Heart left ventricle (tissue), 16 donors: ENCODE results near the gene DNAH3. TPM values are rescaled to one million over a fixed set of nuclear protein-coding genes. Genes with fewer than 3 reads are reported as not detected.
A peak's percentile ranks its signal among the peaks of the same experiment; 100 is the strongest.

Experiments used
- ATAC-seq, 4 donors: fragments of 200-7000 bp; cut with Tn5 transposase; one replicate each; pipeline ENCODE4 v1.9.1; 2020 to 2022; ENCODE audit warnings: moderate library complexity in 4 of 4, mild to moderate bottlenecking in 3 of 4, moderate number of reproducible peaks in 1 of 4
- DNase-seq, 5 donors: peaks; one replicate each; pipeline ENCODE4 v3.0.0-alpha.2; 2020
- H3K27ac ChIP-seq, 12 donors: fragments of 200-600 bp; sonication (generic) in 4 of 12; one replicate each; pipeline versions ENCODE4 v1.5.0 to v1.8.0; 2016 to 2022; ENCODE audit warnings: mild to moderate bottlenecking in 2 of 12
- H3K27me3 ChIP-seq, 9 donors: fragments of 200-600 bp; sonication (generic) in 2 of 9; one replicate each; pipeline versions ENCODE4 v1.5.1 to v1.8.0; 2016 to 2022; ENCODE audit warnings: mild to moderate bottlenecking in 3 of 9
- H3K36me3 ChIP-seq, 9 donors: fragments of 200-600 bp; sonication (generic) in 2 of 9; one replicate each; pipeline versions ENCODE4 v1.5.0 to v1.8.0; 2018 to 2022; ENCODE audit warnings: mild to moderate bottlenecking in 2 of 9
- H3K4me1 ChIP-seq, 12 donors: fragments of 200-600 bp; sonication (generic) in 4 of 12; one replicate each; pipeline versions ENCODE4 v1.5.0 to v1.8.0; 2016 to 2022; ENCODE audit warnings: mild to moderate bottlenecking in 3 of 12
- H3K4me3 ChIP-seq, 12 donors: fragments of 200-600 bp; sonication (generic) in 4 of 12; one replicate each; pipeline versions ENCODE4 v1.5.0 to v1.8.0; 2017 to 2022; ENCODE audit warnings: mild to moderate bottlenecking in 9 of 12, moderate library complexity in 4 of 12
- H3K9me3 ChIP-seq, 12 donors: fragments of 200-600 bp; sonication (generic) in 4 of 12; one replicate each; pipeline versions ENCODE4 v1.5.0 to v1.8.0; 2016 to 2022; ENCODE audit warnings: mild to moderate bottlenecking in 1 of 12
- CTCF ChIP-seq, 12 donors: fragments of 200-600 bp; sonication (generic) in 4 of 12; IDR thresholded peaks; one replicate each; pipeline versions ENCODE4 v1.5.0 to v1.8.0; 2018 to 2022; ENCODE audit warnings: antibody characterized with exemption in 12 of 12, mild to moderate bottlenecking in 5 of 12
- POLR2A ChIP-seq, 2 donors: fragments of 450-650 bp; IDR thresholded peaks; one replicate each; pipeline ENCODE4 v1.6.1; 2017; ENCODE audit warnings: antibody characterized with exemption in 2 of 2, mild to moderate bottlenecking in 2 of 2, moderate library complexity in 2 of 2
- WGBS, 4 donors: extraction: QIAGEN DNeasy Blood & Tissue Kit in 2 of 4; methylation state at CpG; one replicate each; pipeline versions ENCODE4 v1.1.5 to v1.1.7; 2013 to 2018; 5-methylcytosine and 5-hydroxymethylcytosine counted together
- intact Hi-C, 10 donors: fragments of 100-400 bp; cut with DNase I; formaldehyde crosslinking; loops; one replicate each; pipeline versions ENCODE4 v1.11.1 to v1.14.2; 2022
- polyA plus RNA-seq, 2 donors: library from polyadenylated mRNA; stranded (reverse); fragments of 200-250 nt; gene quantifications; one replicate each; pipeline ENCODE4 v1.2.3, GENCODE V29; 2013
- total RNA-seq, 9 donors: library from RNA; depleted of rRNA in 2 of 9; stranded (reverse); fragments of >200 nt in 2 of 9; fragmentation: NEBNext Ultra II Directional in 3 of 9; extraction: Animal tissue kit (Norgen Biotek cat#: 25700) in 3 of 9; gene quantifications; one replicate each; pipeline versions ENCODE4 v1.1.0 to v1.2.4, GENCODE V29; 2016 to 2023
- donor health status: ischemic (EF 13 %, LVEDD 7.1; RV severe dilation, severe dysfunction).
- donor health status: healthy with polysubstance abuse.
- donor health status: DM: no; HTN: yes; CAD: no.
- donor health status: DM: no; HTN: no; CAD: no.
- donor health status: ischemic (EF 25% LVEDD 6.9; RV normal size, moderate dysfunction).
- donor health status: ischemic (EF 25% LVEDD 5.7; RV mildly dilated, moderate dysfunction).
- donor health status: healthy.
- donor health status: DM: yes; HTN: yes; CAD: no.
- donor health status: ischemic (EF 35%, LVEDD 5.7; RV mildly dilated, moderate dysfunction).
- donor health status: nonischemic (EF 11% LVEDD 7.7; RV severe dilation, severe dysfunction).
- donor health status: DM: yes; HTN: yes; CAD: no.
- donor health status: PGD.
- donor health status: ischemic (EF 29% LVEDD 5.4; RV normal size, mild dysfunction).
- donor health status: nonischemic (EF 23%, LVEDD 6.1; RV moderate dilation, normal function).

DNAH3 gene
- total and polyA plus RNA-seq, 11 donors, result 0.01 to 2.0 (median 0.87) TPM

GRCh38 chr16:20910781-20911321 lies 239.8 kb downstream of the DNAH3 start:
- intact Hi-C loops, result no loop called here
- Histone ChIP-seq H3K27ac (peak overlapping the region in 11 of 12 donors; percentile 29 to 99 (median 69)), H3K27me3 (no peaks in the 10 kb centered on the region), H3K36me3 (no peaks in the 10 kb centered on the region), H3K4me3 (peak overlapping the region in 1 of 12 donors; percentile 6), H3K9me3 (no peaks in the 10 kb centered on the region), H3K4me1 (peaks cover 2 to 88% (median 32%) of the 10 kb centered on the region in 12 donors)
- DNase-seq, result no peak
- WGBS, 4 donors, result 40 to 72% (median 51%) methylated on average over 2 of the region's 2 CpGs
- TF ChIP-seq CTCF (IDR thresholded peaks at IDR 0.05) (no peak), POLR2A (IDR thresholded peaks at IDR 0.05) (no peak)
- peak; percentile 45 to 87 (median 76) for ATAC-seq

DNA sequence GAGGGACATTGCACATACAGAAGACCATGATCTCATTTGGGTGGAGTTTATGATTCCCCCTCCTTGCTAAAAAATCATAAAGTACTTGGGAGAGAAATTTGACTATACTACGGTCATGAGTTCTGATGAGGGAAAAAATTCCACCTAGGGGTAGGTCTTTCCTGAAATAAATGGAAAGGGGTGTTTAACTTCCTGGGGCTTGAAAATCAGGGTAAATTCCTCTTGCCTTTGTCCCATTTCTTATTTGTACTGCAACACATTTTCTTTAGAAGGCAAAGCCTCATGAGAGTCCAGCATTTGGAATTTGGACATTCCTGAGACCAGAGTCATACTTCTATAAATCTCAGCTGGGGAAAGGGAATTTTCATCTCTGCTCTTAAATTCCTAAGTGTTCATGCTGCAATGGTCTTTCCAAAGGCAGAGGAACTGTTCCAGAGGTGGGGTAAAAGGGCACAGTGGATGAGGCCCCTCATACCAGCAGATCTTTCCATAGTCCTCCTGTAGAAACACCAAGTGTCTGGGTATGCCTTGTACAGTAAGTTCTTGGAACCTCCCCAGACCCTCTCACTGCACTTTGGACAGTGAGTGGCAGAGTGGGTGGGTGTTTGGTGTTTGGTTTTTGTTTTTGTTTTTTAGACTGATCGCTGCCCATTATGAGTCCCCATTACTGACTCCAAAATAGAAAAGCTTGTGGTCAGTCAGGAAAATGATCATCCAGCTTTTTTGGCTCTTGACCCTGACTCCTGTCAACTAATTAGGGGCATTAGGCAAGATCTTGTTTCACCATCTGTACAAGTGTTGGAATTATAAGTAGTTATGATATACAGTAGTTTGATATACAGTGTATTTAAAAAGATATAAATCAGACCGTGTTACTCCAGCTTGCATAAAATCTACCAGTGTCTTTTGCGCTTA lies 244.0 kb downstream of the DNAH3 start:
- WGBS, 4 donors, result 60 to 71% (median 66%) methylated on average over 4 of the region's 4 CpGs
- ATAC-seq (peak; percentile 15 to 59 (median 21)), DNase-seq (no peak)
- Histone ChIP-seq H3K36me3 (peaks cover 0 to 5% (median 0%) of the 10 kb centered on the region in 9 donors), H3K27me3 (no peaks in the 10 kb centered on the region), H3K4me1 (peaks cover 13 to 93% (median 60%) of the 10 kb centered on the region in 12 donors), H3K9me3 (no peaks in the 10 kb centered on the region), H3K4me3 (no peak overlapping the region), H3K27ac (peak overlapping the region; percentile 35 to 99 (median 74))
- intact Hi-C loops, result loop anchor here in 1 of 10 donors (5.0 kb wide), 2 partner anchors 39 to 54 kb away; no protein-coding TSS in a partner anchor
- TF ChIP-seq POLR2A (IDR thresholded peaks at IDR 0.05) (no peak), CTCF (IDR thresholded peaks at IDR 0.05) (no peak)

DNA sequence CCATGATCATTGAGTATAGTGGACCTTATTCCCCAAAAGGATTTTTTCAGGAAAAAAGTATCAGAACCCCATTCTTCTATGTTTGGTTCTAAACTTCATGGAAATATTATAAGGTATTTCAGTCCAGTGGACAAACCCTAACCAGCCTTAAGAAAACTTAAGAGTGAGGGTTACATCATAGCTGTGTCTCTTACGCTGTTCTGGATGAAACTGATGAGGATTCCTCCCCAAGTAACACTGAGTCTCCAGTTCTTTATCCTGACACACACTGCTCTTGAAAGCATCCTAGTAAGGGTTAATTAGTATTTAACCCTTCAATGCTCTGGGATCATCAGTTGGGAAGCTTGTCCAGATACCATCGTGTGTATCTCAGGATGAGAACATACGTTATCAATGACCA lies 245.1 kb downstream of the DNAH3 start:
- intact Hi-C loops, result loop anchor here in 1 of 10 donors (5.0 kb wide), 2 partner anchors 38 to 53 kb away; no protein-coding TSS in a partner anchor
- no peak for ATAC-seq
- H3K36me3 ChIP-seq, result peaks cover 0 to 5% (median 0%) of the 10 kb centered on the region in 9 donors
- no peak for TF ChIP-seq POLR2A (IDR thresholded peaks at IDR 0.05)
- no peak for TF ChIP-seq CTCF (IDR thresholded peaks at IDR 0.05)
- no peak overlapping the region for H3K4me3 ChIP-seq
- H3K27ac ChIP-seq, result peak overlapping the region; percentile 35 to 99 (median 74)
- H3K4me1 ChIP-seq, result peaks cover 13 to 88% (median 59%) of the 10 kb centered on the region in 12 donors
- no peaks in the 10 kb centered on the region for H3K27me3 ChIP-seq
- WGBS, 4 donors, result 59 to 63% (median 61%) methylated on average over 3 of the region's 3 CpGs
- no peak for DNase-seq
- H3K9me3 ChIP-seq, result no peaks in the 10 kb centered on the region
